HepG2 (cell line): ENCODE measurements around the gene CAMTA2. TPM values are rescaled to one million over a fixed set of nuclear protein-coding genes. Genes with fewer than 3 reads are reported as not detected.
A peak's percentile ranks its signal among the peaks of the same experiment; 100 is the strongest.

Source experiments
- ATF4 ChIP-seq, 2 experiments: fragments of 450-650 bp in 1 of 2; sonication (generic) in 1 of 2; formaldehyde crosslinking; IDR thresholded peaks; 2 replicates each; pipeline versions ENCODE4 v1.5.0 to v1.8.0; 2020 to 2022; ENCODE audit warnings: mild to moderate bottlenecking in 1 of 2, missing genetic modification reagents in 1 of 2
- CHD2 ChIP-seq: IDR thresholded peaks from 2 replicates; pipeline ENCODE4 v1.6.1; 2011; ENCODE audit warnings: low read depth, low read length, improper control_type of control experiment
- HNF4A ChIP-seq: sonication (generic); formaldehyde crosslinking; IDR thresholded peaks from 2 replicates; pipeline ENCODE4 v1.4.0; 2020; ENCODE audit warnings: missing genetic modification reagents
- HNRNPK ChIP-seq: fragments of 200-400 bp; formaldehyde crosslinking; IDR thresholded peaks from 2 replicates; pipeline ENCODE4 v1.6.1; 2018; ENCODE audit warnings: low read length, low read depth, moderate library complexity, mild to moderate bottlenecking; ENCODE audit not compliant: poor library complexity, severe bottlenecking
- IKZF4 ChIP-seq: sonication (generic); formaldehyde crosslinking; IDR thresholded peaks from 2 replicates; pipeline ENCODE4 v1.5.1; 2020; ENCODE audit warnings: borderline replicate concordance, mild to moderate bottlenecking, low read depth, missing genetic modification reagents; ENCODE audit errors: not compliant biosample characterization
- KDM3A ChIP-seq: IDR thresholded peaks from 2 replicates; pipeline ENCODE4 v1.6.1; 2018; ENCODE audit warnings: low read depth, missing compliant biosample characterization
- MYNN ChIP-seq: sonication (generic); formaldehyde crosslinking; IDR thresholded peaks from 2 replicates; pipeline ENCODE4 v1.4.0; 2020; ENCODE audit warnings: mild to moderate bottlenecking, low read depth, missing genetic modification reagents
- PPARG ChIP-seq: conservative IDR thresholded peaks from 2 replicates; pipeline ENCODE4 v1.6.1; 2016; ENCODE audit warnings: missing biosample characterization, missing genetic modification reagents
- RAD51 ChIP-seq: fragments of 450-650 bp; IDR thresholded peaks from 2 replicates; pipeline ENCODE4 v1.6.1; 2016; ENCODE audit warnings: borderline replicate concordance
- RXRA ChIP-seq: sonication (generic); formaldehyde crosslinking; IDR thresholded peaks from 2 replicates; pipeline ENCODE4 v1.5.1; 2020; ENCODE audit warnings: missing genetic modification reagents
- SIN3A ChIP-seq: IDR thresholded peaks from 2 replicates; pipeline ENCODE4 v1.6.1; 2011; ENCODE audit warnings: low read depth, mild to moderate bottlenecking, control low read depth, low read length, borderline replicate concordance
- TAF1 ChIP-seq: sonication (generic); formaldehyde crosslinking; IDR thresholded peaks from 2 replicates; pipeline ENCODE4 v1.4.0; 2020; ENCODE audit warnings: missing genetic modification reagents
- U2AF1 ChIP-seq: fragments of 200-400 bp; formaldehyde crosslinking; optimal IDR thresholded peaks from 2 replicates; pipeline ENCODE3; 2017; ENCODE audit warnings: mild to moderate bottlenecking, low read depth, low read length
- ZFP41 ChIP-seq: sonication (generic); formaldehyde crosslinking; IDR thresholded peaks from 2 replicates; pipeline ENCODE4 v1.4.0; 2020; ENCODE audit warnings: mild to moderate bottlenecking, missing genetic modification reagents, borderline replicate concordance
- ZNF101 ChIP-seq: sonication (generic); formaldehyde crosslinking; IDR thresholded peaks from 2 replicates; pipeline ENCODE4 v1.4.0; 2020; ENCODE audit warnings: mild to moderate bottlenecking, low read depth, missing genetic modification reagents, borderline replicate concordance
- ZNF180 ChIP-seq: sonication (generic); formaldehyde crosslinking; IDR thresholded peaks from 2 replicates; pipeline ENCODE4 v1.4.0; 2020; ENCODE audit warnings: low read depth, missing genetic modification reagents, borderline replicate concordance
- ZNF780A ChIP-seq: sonication (generic); formaldehyde crosslinking; IDR thresholded peaks from 2 replicates; pipeline ENCODE4 v1.8.0; 2022; ENCODE audit warnings: mild to moderate bottlenecking, missing genetic modification reagents, moderate library complexity
- ZNF781 ChIP-seq: sonication (generic); formaldehyde crosslinking; IDR thresholded peaks from 2 replicates; pipeline ENCODE4 v1.5.1; 2020; ENCODE audit warnings: borderline replicate concordance, mild to moderate bottlenecking, missing genetic modification reagents; ENCODE audit errors: not compliant biosample characterization
- polyA plus RNA-seq, 8 experiments: library from polyadenylated mRNA; depleted of rRNA in 3 of 8; stranded (reverse) in 7 of 8; unstranded in 1 of 8; fragments of >200 nt; fragmentation: Illumina TruSeq in 4 of 8; extraction: Trizol in 4 of 8; gene quantifications; 2 replicates each; pipeline versions ENCODE4 v1.2.1 to v1.2.3, GENCODE V29; 2011 to 2016; ENCODE audit warnings: low read depth in 4 of 8, missing spikeins in 1 of 8, mixed read lengths in 1 of 8; ENCODE audit not compliant: insufficient read depth in 1 of 8
- total RNA-seq, 5 experiments: library from RNA; depleted of rRNA; stranded (reverse); fragments of >200 nt; fragmentation: Illumina TruSeq; extraction: Trizol; gene quantifications; 2 replicates each; pipeline ENCODE4 v1.2.3, GENCODE V29; 2016; ENCODE audit warnings: low read depth in 1 of 5
- TF ChIP-seq, protein P1 (sequence below): conservative IDR thresholded peaks from 2 replicates; pipeline ENCODE4 v1.6.1; 2018; ENCODE audit warnings: missing genetic modification reagents
- TF ChIP-seq, protein P2 (sequence below): sonication (generic); formaldehyde crosslinking; IDR thresholded peaks from 2 replicates; pipeline ENCODE4 v1.9.0; 2022; ENCODE audit warnings: low read depth, missing genetic modification reagents
- TF ChIP-seq, protein P3 (sequence below): sonication (generic); formaldehyde crosslinking; IDR thresholded peaks from 2 replicates; pipeline ENCODE4 v1.5.0; 2020; ENCODE audit warnings: missing genetic modification reagents, mild to moderate bottlenecking, borderline replicate concordance
- TF ChIP-seq, protein P4 (sequence below): sonication (generic); formaldehyde crosslinking; IDR thresholded peaks from 2 replicates; pipeline ENCODE4 v1.4.0; 2020; ENCODE audit warnings: missing genetic modification reagents

Gene CAMTA2
- total and polyA plus RNA-seq, 2 of the 13 experiments (the other 11 are each of a cell fraction or from before 2014, with no cell fraction given): 4.1 to 7.1 TPM

GRCh38 chr17:4997302-4998026 is 10.0 kb upstream of the CAMTA2 start, which contains the start of the genes INCA1 and KIF1C (continued):
- TF ChIP-seq, protein P1, sequence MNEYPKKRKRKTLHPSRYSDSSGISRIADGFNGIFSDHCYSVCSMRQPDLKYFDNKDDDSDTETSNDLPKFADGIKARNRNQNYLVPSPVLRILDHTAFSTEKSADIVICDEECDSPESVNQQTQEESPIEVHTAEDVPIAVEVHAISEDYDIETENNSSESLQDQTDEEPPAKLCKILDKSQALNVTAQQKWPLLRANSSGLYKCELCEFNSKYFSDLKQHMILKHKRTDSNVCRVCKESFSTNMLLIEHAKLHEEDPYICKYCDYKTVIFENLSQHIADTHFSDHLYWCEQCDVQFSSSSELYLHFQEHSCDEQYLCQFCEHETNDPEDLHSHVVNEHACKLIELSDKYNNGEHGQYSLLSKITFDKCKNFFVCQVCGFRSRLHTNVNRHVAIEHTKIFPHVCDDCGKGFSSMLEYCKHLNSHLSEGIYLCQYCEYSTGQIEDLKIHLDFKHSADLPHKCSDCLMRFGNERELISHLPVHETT (CRISPR knock-in tag): no peak
- no peak for TF ChIP-seq ZNF180
- TF ChIP-seq ZNF781: no peak
- TF ChIP-seq HNF4A (CRISPR knock-in tag): no peak; the same call in 1 of the 2 replicates
- TF ChIP-seq, protein P2, sequence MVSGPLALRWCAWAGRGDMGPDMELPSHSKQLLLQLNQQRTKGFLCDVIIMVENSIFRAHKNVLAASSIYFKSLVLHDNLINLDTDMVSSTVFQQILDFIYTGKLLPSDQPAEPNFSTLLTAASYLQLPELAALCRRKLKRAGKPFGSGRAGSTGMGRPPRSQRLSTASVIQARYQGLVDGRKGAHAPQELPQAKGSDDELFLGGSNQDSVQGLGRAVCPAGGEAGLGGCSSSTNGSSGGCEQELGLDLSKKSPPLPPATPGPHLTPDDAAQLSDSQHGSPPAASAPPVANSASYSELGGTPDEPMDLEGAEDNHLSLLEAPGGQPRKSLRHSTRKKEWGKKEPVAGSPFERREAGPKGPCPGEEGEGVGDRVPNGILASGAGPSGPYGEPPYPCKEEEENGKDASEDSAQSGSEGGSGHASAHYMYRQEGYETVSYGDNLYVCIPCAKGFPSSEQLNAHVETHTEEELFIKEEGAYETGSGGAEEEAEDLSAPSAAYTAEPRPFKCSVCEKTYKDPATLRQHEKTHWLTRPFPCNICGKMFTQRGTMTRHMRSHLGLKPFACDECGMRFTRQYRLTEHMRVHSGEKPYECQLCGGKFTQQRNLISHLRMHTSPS (CRISPR knock-in tag): no peak
- peak; percentile 65 for TF ChIP-seq TAF1
- TF ChIP-seq U2AF1: no peak
- no peak for TF ChIP-seq MYNN
- TF ChIP-seq, protein P3, sequence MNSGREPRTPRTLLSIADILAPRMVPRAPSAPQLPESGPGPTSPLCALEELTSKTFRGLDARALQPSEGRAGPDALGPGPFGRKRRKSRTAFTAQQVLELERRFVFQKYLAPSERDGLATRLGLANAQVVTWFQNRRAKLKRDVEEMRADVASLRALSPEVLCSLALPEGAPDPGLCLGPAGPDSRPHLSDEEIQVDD: no peak; the same call in 1 of the 2 replicates
- TF ChIP-seq KDM3A (CRISPR knock-in tag): no peak
- TF ChIP-seq PPARG (CRISPR knock-in tag): no peak
- TF ChIP-seq, protein P4, sequence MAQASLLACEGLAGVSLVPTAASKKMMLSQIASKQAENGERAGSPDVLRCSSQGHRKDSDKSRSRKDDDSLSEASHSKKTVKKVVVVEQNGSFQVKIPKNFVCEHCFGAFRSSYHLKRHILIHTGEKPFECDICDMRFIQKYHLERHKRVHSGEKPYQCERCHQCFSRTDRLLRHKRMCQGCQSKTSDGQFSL (CRISPR knock-in tag): peak; percentile 30; the same call in 1 of the 2 replicates
- TF ChIP-seq SIN3A: peak; percentile 48; the same call in 1 of the 2 replicates
- TF ChIP-seq ZNF780A (CRISPR knock-in tag): no peak
- no peak for TF ChIP-seq ATF4 (CRISPR knock-in tag; IDR thresholded peaks at IDR 0.05)
- TF ChIP-seq ZNF101 (CRISPR knock-in tag): no peak
- TF ChIP-seq RAD51: no peak
- no peak for TF ChIP-seq IKZF4 (CRISPR knock-in tag)
- TF ChIP-seq RXRA (CRISPR knock-in tag): peak; percentile 46; the same call in 1 of the 2 replicates
- TF ChIP-seq CHD2: no peak
- TF ChIP-seq ZFP41 (CRISPR knock-in tag): no peak
- TF ChIP-seq HNRNPK: no peak
